SU-DHL-6 (cell line): Measurements from ENCODE around the gene GNAQ.
A peak's percentile ranks its signal among the peaks of the same experiment; 100 is the strongest.
"Not testable (repeated sequence)": the region's sequence is repeated elsewhere in the genome, so short reads cannot be mapped to it uniquely, and the experiment has no call there.

Experiments
- H2AFZ ChIP-seq: fragments of 200-600 bp; sonication (generic); 2 replicates; pipeline ENCODE4 v1.6.1; 2014; ENCODE audit warnings: low read depth, mild to moderate bottlenecking, moderate library complexity, mixed read lengths, antibody characterized with exemption, low read length; ENCODE audit not compliant: severe bottlenecking
- H3F3A ChIP-seq: fragments of 200-600 bp; shearing (Covaris generic); 2 replicates; pipeline ENCODE4 v1.6.0; 2016; ENCODE audit warnings: antibody characterized with exemption, mild to moderate bottlenecking; ENCODE audit not compliant: insufficient read depth
- H3K27ac ChIP-seq: fragments of 200-600 bp; sonication (generic); 2 replicates; pipeline ENCODE4 v1.5.1; 2016; ENCODE audit warnings: low read depth, mild to moderate bottlenecking, low read length, moderate library complexity, mixed read lengths
- H3K27me3 ChIP-seq: fragments of 200-600 bp; sonication (generic), shearing (Covaris generic); 2 replicates; pipeline ENCODE4 v1.6.0; 2014; ENCODE audit warnings: mild to moderate bottlenecking, low read length
- H3K36me3 ChIP-seq: fragments of 200-600 bp; sonication (generic); 2 replicates; pipeline ENCODE4 v1.6.1; 2014; ENCODE audit warnings: mild to moderate bottlenecking, low read length, mixed read lengths
- H3K4me2 ChIP-seq: fragments of 300-600, 200-600 bp; shearing (Covaris generic), sonication (generic); 2 replicates; pipeline ENCODE4 v1.6.0; 2014; ENCODE audit warnings: low read length, low read depth, mild to moderate bottlenecking; ENCODE audit not compliant: poor library complexity, severe bottlenecking
- H3K4me3 ChIP-seq: fragments of 200-600 bp; sonication (generic); 2 replicates; pipeline ENCODE4 v1.5.1; 2014; ENCODE audit warnings: antibody characterized with exemption, low read length, mild to moderate bottlenecking, mixed read lengths; ENCODE audit not compliant: insufficient read depth, poor library complexity, severe bottlenecking
- H3K79me2 ChIP-seq: fragments of 200-600 bp; sonication (generic); 2 replicates; pipeline ENCODE4 v1.6.1; 2014; ENCODE audit warnings: mild to moderate bottlenecking, low read length, moderate library complexity; ENCODE audit not compliant: insufficient read depth
- H3K9ac ChIP-seq: fragments of 200-600 bp; sonication (generic); 2 replicates; pipeline ENCODE4 v1.7.0; 2014; ENCODE audit warnings: mild to moderate bottlenecking, low read length
- H3K9me2 ChIP-seq: fragments of 200-600 bp; sonication (generic); replicated peaks from 2 replicates; pipeline ENCODE4 v1.6.1; 2014; ENCODE audit warnings: low read length; ENCODE audit not compliant: insufficient read depth
- H3K9me3 ChIP-seq: fragments of 200-600 bp; sonication (generic); 2 replicates; pipeline ENCODE4 v1.6.1; 2014; ENCODE audit warnings: low read length, mixed read lengths; ENCODE audit not compliant: insufficient read depth
- H4K20me1 ChIP-seq: fragments of 200-600 bp; sonication (generic); 2 replicates; pipeline ENCODE4 v1.6.1; 2014; ENCODE audit warnings: low read depth, mild to moderate bottlenecking, antibody characterized with exemption, low read length, moderate library complexity, mixed read lengths
- EZH2phosphoT487 ChIP-seq: fragments of 200-600 bp; sonication (generic), shearing (Covaris generic); conservative IDR thresholded peaks from 2 replicates; pipeline ENCODE4 v1.6.1; 2018; ENCODE audit warnings: mild to moderate bottlenecking, antibody characterized with exemption, low read length, moderate library complexity, mixed read lengths
- TF ChIP-seq, protein P1 (sequence below): fragments of 200-600 bp; sonication (generic); IDR thresholded peaks from one replicate; pipeline ENCODE4 v1.5.1; 2017; ENCODE audit warnings: antibody characterized with exemption, mild to moderate bottlenecking, low read length, moderate library complexity; ENCODE audit not compliant: insufficient read depth, poor library complexity, severe bottlenecking

Gene GNAQ

DNA sequence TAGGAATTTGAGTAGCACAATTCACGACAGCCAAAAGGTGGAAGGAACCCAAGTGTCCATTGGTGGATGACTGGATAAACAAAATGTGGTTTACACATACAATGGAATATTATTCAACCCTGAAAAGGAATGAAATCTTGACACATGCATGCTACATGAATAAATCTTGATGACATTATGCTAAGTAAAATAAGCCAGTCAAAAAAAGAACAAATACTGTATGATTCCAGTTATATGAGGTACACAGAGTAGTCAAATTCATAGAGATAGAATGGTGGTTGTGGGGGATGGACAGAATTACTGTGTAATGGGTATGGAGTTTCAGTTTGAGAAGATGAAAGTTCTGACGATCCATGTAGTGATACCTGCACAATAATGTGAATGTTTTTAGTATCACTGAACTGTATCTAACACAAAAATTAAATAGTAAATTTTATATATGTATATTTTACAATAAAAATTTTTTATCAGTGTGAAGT is 265.8 kb downstream of the GNAQ start:
- no peak overlapping the region for H3K4me2 ChIP-seq
- H3K9me3 ChIP-seq = no peaks in the 10 kb centered on the region
- no peaks in the 10 kb centered on the region for H3K9me2 ChIP-seq
- H3F3A ChIP-seq = no peaks in the 10 kb centered on the region
- no peaks in the 10 kb centered on the region for H3K79me2 ChIP-seq
- no peaks in the 10 kb centered on the region for H4K20me1 ChIP-seq
- no peaks in the 10 kb centered on the region for H3K36me3 ChIP-seq
- H3K9ac ChIP-seq = no peak overlapping the region
- no peak for TF ChIP-seq EZH2phosphoT487
- TF ChIP-seq, protein P1, sequence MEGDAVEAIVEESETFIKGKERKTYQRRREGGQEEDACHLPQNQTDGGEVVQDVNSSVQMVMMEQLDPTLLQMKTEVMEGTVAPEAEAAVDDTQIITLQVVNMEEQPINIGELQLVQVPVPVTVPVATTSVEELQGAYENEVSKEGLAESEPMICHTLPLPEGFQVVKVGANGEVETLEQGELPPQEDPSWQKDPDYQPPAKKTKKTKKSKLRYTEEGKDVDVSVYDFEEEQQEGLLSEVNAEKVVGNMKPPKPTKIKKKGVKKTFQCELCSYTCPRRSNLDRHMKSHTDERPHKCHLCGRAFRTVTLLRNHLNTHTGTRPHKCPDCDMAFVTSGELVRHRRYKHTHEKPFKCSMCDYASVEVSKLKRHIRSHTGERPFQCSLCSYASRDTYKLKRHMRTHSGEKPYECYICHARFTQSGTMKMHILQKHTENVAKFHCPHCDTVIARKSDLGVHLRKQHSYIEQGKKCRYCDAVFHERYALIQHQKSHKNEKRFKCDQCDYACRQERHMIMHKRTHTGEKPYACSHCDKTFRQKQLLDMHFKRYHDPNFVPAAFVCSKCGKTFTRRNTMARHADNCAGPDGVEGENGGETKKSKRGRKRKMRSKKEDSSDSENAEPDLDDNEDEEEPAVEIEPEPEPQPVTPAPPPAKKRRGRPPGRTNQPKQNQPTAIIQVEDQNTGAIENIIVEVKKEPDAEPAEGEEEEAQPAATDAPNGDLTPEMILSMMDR = no peak
- no peak overlapping the region for H2AFZ ChIP-seq
- H3K4me3 ChIP-seq = no peak overlapping the region
- H3K27me3 ChIP-seq = no peaks in the 10 kb centered on the region
- no peak overlapping the region for H3K27ac ChIP-seq

- no peaks in the 10 kb centered on the region for H3K36me3 ChIP-seq
- no peaks in the 10 kb centered on the region for H3K9me2 ChIP-seq
- H2AFZ ChIP-seq = no peak overlapping the region
- H3K4me2 ChIP-seq = no peak overlapping the region
- no peaks in the 10 kb centered on the region for H3K79me2 ChIP-seq
- no peak overlapping the region for H3K9ac ChIP-seq
- no peak overlapping the region for H3K27ac ChIP-seq
- H3F3A ChIP-seq = no peaks in the 10 kb centered on the region
- H3K9me3 ChIP-seq = no peaks in the 10 kb centered on the region
- no peaks in the 10 kb centered on the region for H3K27me3 ChIP-seq
- TF ChIP-seq, protein P1 = peak; percentile 42
- no peak for TF ChIP-seq EZH2phosphoT487
- H4K20me1 ChIP-seq = no peaks in the 10 kb centered on the region
- H3K4me3 ChIP-seq = no peak overlapping the region
Measured at GRCh38 chr9:77764894-77765780, 266.5 kb downstream of the GNAQ start.

DNA sequence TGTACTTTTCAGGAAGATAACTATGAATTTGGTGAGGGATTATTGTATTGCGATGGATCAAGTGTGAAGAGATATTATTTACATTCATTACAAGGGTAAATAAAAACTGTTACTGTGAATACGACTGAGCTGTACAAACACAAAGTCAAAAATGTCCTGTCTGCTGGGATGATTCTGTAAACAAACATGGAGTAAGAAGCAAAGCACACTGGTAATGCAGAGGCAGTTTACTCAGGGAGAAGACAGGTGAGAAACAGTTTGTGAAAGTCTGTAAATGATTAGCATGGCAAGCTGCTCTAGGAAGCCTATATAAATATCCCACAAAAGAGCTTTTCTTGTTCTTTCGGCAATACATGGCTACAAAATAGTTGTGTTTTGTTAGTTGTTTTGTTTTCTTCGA is 268.0 kb downstream of the GNAQ start:
- no peak overlapping the region for H3K4me3 ChIP-seq
- H4K20me1 ChIP-seq = no peaks in the 10 kb centered on the region
- H3K36me3 ChIP-seq = no peaks in the 10 kb centered on the region
- H3F3A ChIP-seq = no peaks in the 10 kb centered on the region
- no peak overlapping the region for H3K4me2 ChIP-seq
- H3K9me3 ChIP-seq = no peaks in the 10 kb centered on the region
- no peak overlapping the region for H3K9ac ChIP-seq
- no peak overlapping the region for H3K27ac ChIP-seq
- H2AFZ ChIP-seq = no peak overlapping the region
- H3K9me2 ChIP-seq = no peaks in the 10 kb centered on the region
- TF ChIP-seq, protein P1 = no peak
- TF ChIP-seq EZH2phosphoT487 = no peak
- H3K79me2 ChIP-seq = no peaks in the 10 kb centered on the region
- no peaks in the 10 kb centered on the region for H3K27me3 ChIP-seq

- H3F3A ChIP-seq, H4K20me1 ChIP-seq, H3K9me3 ChIP-seq, H3K9me2 ChIP-seq, H3K4me2 ChIP-seq, H3K9ac ChIP-seq, H3K27me3 ChIP-seq, H2AFZ ChIP-seq, H3K79me2 ChIP-seq, H3K27ac ChIP-seq, H3K4me3 ChIP-seq, H3K36me3 ChIP-seq: not testable (repeated sequence)
Measured at GRCh38 chr9:77760919-77761318, 270.7 kb downstream of the GNAQ start.
